LoVo (cell line): ENCODE data around the gene PROK1.
A peak's percentile ranks its signal among the peaks of the same experiment; 100 is the strongest.

Experiments
- DNase-seq: peaks from one replicate; pipeline ENCODE4 v3.0.0-alpha.2; 2016; ENCODE audit warnings: low spot score

PROK1 gene

GRCh38 chr1:110488867-110489266 is 37.9 kb downstream of the PROK1 start:
- no peak for DNase-seq

- DNase-seq, result no peak
Measured at GRCh38 chr1:110489406-110489805, 38.5 kb downstream of the PROK1 start.

GRCh38 chr1:110489973-110490542 is 39.1 kb downstream of the PROK1 start:
- no peak for DNase-seq

DNA sequence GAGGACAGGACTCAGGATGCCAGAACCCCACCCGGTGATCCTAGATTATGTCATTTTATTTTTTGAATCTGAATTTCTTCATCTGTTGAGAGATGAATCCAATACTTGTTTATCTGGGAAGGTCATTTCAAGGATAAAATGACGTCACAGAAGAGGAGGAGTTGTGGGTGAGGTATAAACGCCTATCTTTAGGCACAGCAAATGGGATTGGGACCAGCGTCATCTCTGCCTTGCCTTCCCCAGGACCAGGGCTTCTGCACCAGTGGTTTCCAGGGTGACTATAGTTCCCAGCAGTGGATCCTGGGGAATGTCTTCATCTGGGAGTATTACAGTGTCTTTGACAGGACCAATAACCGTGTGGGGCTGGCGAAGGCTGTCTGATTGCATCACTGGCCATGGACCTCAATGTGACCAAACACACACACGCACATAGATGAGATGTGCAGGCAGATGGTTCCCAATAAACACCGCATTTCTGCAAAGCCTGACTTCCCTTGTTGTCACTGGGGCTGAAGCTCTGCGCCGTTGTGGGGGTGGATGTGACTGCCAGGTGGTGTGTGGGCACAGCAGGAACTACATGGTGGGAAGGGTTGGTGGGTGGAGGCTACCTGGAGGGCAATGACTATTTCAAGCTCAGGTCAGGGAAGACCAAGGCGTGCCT is 40.0 kb downstream of the PROK1 start:
- DNase-seq, result no peak

DNA sequence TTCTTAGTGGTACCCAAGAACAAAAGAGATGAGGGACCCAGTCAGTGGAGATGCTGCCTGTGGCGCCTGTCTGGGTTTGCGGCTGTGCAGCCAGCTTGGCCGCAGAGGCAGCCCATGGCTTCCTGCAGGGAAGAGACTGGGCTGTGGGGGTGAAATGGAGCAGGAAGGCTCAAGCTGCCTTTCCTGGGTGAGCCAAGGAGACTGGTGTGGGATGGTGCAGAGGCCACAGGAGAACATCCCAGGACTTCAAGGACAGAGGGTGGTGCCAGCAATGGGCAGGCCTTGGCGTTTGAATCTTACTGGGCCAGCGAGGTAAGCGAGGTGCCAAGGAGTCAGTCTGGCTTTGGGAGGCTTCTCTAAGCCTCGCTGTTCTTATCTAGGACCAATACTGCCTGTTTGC is 41.6 kb downstream of the PROK1 start:
- DNase-seq, result no peak

DNA sequence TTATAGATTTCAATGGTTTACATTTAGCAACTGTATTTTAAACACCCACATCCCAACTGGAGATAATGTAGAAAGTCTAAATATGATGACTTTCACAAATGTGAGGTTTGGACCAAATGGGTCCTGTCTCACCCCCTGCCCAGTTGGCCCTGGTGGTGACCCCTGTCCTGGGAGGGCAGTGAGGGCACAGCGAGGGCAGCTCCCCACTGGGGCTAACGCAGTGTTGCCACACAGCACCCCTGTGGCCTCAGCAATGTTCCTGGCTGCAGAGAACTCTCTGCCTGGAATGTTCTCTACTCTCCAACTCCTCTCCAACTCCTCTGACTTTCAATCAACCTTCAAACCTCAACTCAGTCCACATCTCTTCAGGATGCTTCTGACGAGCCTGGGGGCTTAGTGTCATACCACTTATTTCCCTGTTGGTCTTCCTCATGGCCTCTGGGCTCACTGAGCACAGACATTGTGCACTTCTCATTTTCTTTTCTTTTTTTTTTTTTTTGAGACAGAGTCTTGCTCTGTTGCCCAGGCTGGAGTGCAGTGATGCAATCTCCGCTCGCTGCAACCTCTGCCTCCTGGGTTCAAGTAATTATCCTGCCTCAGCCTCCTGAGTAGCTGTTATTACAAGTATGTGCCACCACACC is 42.2 kb downstream of the PROK1 start:
- no peak for DNase-seq

- DNase-seq, result no peak
Measured at GRCh38 chr1:110494036-110494435, 43.1 kb downstream of the PROK1 start.

- no peak for DNase-seq
Measured at GRCh38 chr1:110494522-110495406, 43.8 kb downstream of the PROK1 start.

- DNase-seq, result peak; percentile 79
Measured at GRCh38 chr1:110495926-110496600, 45.1 kb downstream of the PROK1 start.

- no peak for DNase-seq
Measured at GRCh38 chr1:110498270-110498669, 47.3 kb downstream of the PROK1 start.

DNA sequence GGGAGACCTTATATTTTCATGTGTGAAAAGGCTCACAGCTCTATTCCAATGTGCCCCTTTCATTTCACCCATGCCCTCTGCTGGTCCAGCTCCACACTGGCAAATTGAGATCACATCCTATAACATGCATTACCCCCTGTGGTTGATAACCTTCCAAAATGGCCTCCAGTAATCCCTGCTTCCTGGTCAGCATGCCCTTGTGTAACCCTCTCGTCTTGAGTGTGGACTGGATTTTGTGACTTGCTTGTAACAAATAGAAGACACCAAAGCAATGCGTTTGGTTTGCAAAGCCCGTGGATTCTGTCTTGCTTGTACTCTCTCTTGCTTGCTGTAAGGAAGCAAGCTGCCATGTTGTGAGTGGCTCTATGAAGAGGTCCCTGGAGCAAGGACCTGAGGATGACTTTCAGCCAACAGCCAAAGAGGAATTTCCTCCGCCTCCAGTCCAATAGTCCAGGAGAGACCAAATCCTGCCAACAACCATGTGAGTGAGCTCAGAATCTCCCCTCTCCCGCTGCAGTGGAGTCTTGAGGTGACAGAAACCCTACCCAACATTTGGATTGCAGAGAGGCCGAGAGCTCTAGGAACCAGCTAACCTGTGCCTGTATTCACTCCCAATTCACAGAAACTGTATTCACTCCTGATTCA is 50.7 kb downstream of the PROK1 start:
- no peak for DNase-seq

DNA sequence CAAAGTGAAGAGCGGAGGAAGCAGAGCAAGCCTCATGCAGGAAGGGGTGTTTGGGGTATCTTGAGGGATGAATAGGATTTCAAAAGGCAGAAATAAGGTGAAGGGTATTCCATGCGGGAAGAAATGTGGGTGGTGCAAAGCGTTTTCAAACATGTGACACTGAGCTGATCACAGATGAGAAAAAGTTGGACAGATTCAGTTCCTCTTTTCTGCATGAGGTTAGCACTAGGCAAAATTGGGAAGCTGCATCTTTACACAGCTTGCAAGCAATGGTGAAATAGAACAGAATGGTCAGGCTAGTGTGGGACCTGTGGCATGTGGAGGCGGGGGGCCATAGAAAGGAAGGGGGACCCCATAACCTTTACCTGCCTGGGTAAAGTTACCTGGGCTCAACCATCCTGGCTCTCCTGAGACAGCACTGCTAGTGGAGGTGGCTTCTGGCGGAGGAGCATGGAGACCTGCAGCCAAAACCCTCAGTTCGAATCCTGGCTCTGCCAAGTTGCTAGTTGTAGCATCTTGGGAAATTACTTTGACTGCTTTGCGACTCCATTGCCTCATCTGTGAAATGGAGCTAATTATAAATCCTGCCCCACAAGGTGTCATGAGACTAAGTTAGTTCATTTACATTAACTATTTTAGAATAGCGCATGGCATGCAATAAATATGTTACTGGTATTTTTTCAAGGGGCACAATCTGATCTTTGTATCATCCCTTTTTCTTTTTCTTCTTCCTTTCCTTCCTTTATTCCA is 51.6 kb downstream of the PROK1 start:
- DNase-seq, result no peak

DNA sequence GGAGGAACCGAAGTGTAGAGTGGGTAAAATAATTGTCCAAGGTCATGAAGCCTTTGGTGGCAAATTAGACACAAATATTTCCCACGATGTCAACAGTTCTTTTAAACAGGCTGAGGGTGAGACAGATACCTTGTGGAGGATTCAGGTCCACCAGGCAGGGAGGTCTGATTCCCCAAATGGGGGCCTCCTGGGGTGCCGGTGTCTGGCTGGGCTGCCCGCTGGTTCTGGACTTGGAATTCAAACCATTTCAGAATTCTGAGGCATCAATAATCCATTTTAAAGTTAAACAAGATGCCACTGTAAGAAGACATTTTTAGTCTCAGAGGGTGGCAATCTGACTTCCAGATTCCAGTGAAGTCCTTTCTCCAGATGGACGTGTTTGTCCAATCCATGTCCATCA is 52.5 kb downstream of the PROK1 start:
- no peak for DNase-seq

- DNase-seq, result no peak
Measured at GRCh38 chr1:110504226-110504625, 53.3 kb downstream of the PROK1 start.

DNA sequence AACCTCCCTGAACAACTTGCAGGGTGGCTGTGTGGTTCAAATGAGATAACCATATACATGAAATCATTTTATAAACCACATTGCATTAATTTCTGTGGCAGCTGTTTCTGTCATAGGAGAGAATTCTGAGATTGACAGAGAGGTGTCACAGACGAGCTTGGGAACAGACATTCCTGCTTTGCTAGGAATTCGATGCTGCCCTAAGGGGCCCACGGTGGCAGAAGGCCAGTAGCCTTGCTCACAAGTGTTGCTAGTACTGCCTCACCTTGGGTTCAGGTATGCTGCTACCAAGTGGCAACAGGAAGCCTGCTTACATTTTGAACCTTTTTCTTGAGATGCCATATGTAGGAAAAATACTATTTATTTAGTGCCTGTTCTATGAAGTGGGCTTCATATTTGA is 54.6 kb downstream of the PROK1 start:
- DNase-seq, result no peak

- no peak for DNase-seq
Measured at GRCh38 chr1:110506541-110506940, 55.6 kb downstream of the PROK1 start.
